Naive thymus-derived CD4-positive, alpha-beta T cell (primary cell): Measurements from ENCODE around the gene VARS1. TPM values are rescaled to one million over a fixed set of nuclear protein-coding genes. Genes with fewer than 3 reads are reported as not detected.
A peak's percentile ranks its signal among the peaks of the same experiment; 100 is the strongest.
"Not testable (repeated sequence)": the region's sequence is repeated elsewhere in the genome, so short reads cannot be mapped to it uniquely, and the experiment has no call there.

Experiments
- ATAC-seq: fragments of 150-1000 bp; cut with Tn5 transposase; 2 replicates; pipeline ENCODE4 v1.10.0; 2021; ENCODE audit warnings: mild to moderate bottlenecking, moderate library complexity
- CTCF ChIA-PET: fragments of 350-600 bp; sonication (Branson Sonifier 250); formaldehyde crosslinking; loops from one replicate; lab custom pipeline; 2021; ENCODE audit warnings: antibody characterized with exemption; lab: Charles Lee
- POLR2A ChIA-PET: fragments of 350-600 bp; sonication (Branson Sonifier 250); formaldehyde crosslinking; loops from one replicate; lab custom pipeline; 2021; ENCODE audit warnings: antibody characterized with exemption, inconsistent platforms; lab: Charles Lee
- DNase-seq, 9 donors: peaks; one replicate each; pipeline versions ENCODE4 v3.0.0 to v3.0.0-alpha.2; 2020 to 2022; ENCODE audit warnings: mixed read lengths in 1 of 9
- H3K27ac ChIP-seq: one replicate; pipeline ENCODE4 v1.7.0; 2013; ENCODE audit warnings: mild to moderate bottlenecking, low read depth, low read length, moderate library complexity
- H3K27me3 ChIP-seq, 2 donors: one replicate each; pipeline ENCODE4 v1.7.0; 2013; ENCODE audit warnings: low read length in 2 of 2, mild to moderate bottlenecking in 2 of 2, moderate library complexity in 2 of 2; ENCODE audit not compliant: control insufficient read depth in 2 of 2, insufficient read depth in 2 of 2
- H3K36me3 ChIP-seq, 3 experiments: 1 replicate in 2 of 3; 2 replicates in 1 of 3; pipeline ENCODE4 v1.7.0; 2013; ENCODE audit warnings: low read length in 3 of 3, mild to moderate bottlenecking in 3 of 3, moderate library complexity in 1 of 3; ENCODE audit not compliant: insufficient read depth in 3 of 3, control insufficient read depth in 2 of 3
- H3K4me1 ChIP-seq, 2 donors: one replicate each; pipeline ENCODE4 v1.7.0; 2013; ENCODE audit warnings: low read length in 2 of 2, mild to moderate bottlenecking in 2 of 2, moderate library complexity in 1 of 2; ENCODE audit not compliant: control insufficient read depth in 2 of 2, insufficient read depth in 2 of 2
- H3K4me3 ChIP-seq: 2 replicates; pipeline ENCODE4 v1.7.0; 2013; ENCODE audit warnings: mild to moderate bottlenecking, low read length
- H3K9me3 ChIP-seq, 3 experiments: 1 replicate in 2 of 3; 2 replicates in 1 of 3; pipeline ENCODE4 v1.7.0; 2013; ENCODE audit warnings: low read length in 3 of 3; ENCODE audit not compliant: control insufficient read depth in 2 of 3
- H3K27ac Mint-ChIP-seq, 9 donors: one replicate each; pipeline ENCODE4 v1.8.0; 2020 to 2022; ENCODE audit warnings: mixed read lengths in 9 of 9, mild to moderate bottlenecking in 8 of 9, moderate library complexity in 5 of 9, inconsistent platforms in 2 of 9
- H3K27me3 Mint-ChIP-seq, 5 donors: one replicate each; pipeline ENCODE4 v1.8.0; 2021 to 2022; ENCODE audit warnings: mixed read lengths in 5 of 5, mild to moderate bottlenecking in 1 of 5
- H3K36me3 Mint-ChIP-seq, 5 donors: one replicate each; pipeline ENCODE4 v1.8.0; 2020 to 2022; ENCODE audit warnings: mixed read lengths in 5 of 5, mild to moderate bottlenecking in 3 of 5, inconsistent platforms in 1 of 5
- H3K4me1 Mint-ChIP-seq, 7 donors: one replicate each; pipeline ENCODE4 v1.8.0; 2020 to 2022; ENCODE audit warnings: mixed read lengths in 7 of 7, mild to moderate bottlenecking in 3 of 7, inconsistent platforms in 1 of 7
- H3K4me3 Mint-ChIP-seq, 10 donors: one replicate each; pipeline ENCODE4 v1.8.0; 2020 to 2022; ENCODE audit warnings: mild to moderate bottlenecking in 10 of 10, mixed read lengths in 10 of 10, moderate library complexity in 6 of 10, inconsistent platforms in 2 of 10
- H3K9me3 Mint-ChIP-seq, 11 donors: one replicate each; pipeline ENCODE4 v1.8.0; 2020 to 2022; ENCODE audit warnings: mixed read lengths in 11 of 11, mild to moderate bottlenecking in 4 of 11, inconsistent platforms in 1 of 11, moderate library complexity in 1 of 11
- intact Hi-C, 2 donors: fragments of 100-400 bp; cut with micrococcal nuclease; formaldehyde crosslinking; loops; one replicate each; pipeline ENCODE4 v1.15.1; 2023
- polyA plus RNA-seq, 2 donors: library from polyadenylated mRNA; unstranded; fragments of 300-500 nt; fragmentation: Illumina TruSeq; gene quantifications; one replicate each; pipeline ENCODE4 v1.2.3, GENCODE V29; 2021
- total RNA-seq, 6 experiments: library from RNA in 5 of 6; stranded (reverse) in 5 of 6; gene quantifications; 1 replicate in 5 of 6; 2 replicates in 1 of 6; pipeline ENCODE4 v1.2.3 and lab custom pipeline; 2021 to 2026

The VARS1 gene
- total and polyA plus RNA-seq, 7 experiments from 2014 or later: 32.2 to 84.2 (median 44.8) TPM

GRCh38 chr6:31815025-31815838, 19.7 kb upstream of the VARS1 start, which contains the start of the genes HSPA1A and HSPA1L:
Gene HSPA1A, plus strand, starts transcription at chr6:31815543. Its CDS starts 214 bp downstream, at chr6:31815757.
Gene HSPA1L, minus strand, starts transcription at chr6:31815283. Its CDS starts 3,311 bp downstream, at chr6:31811972.
- POLR2A ChIA-PET: interaction anchor here (0.5 to 3.0 kb wide), 18 partner anchors 9 to 273 kb away, joined by 3 to 24 read pairs (median 5); partner anchors contain the start of genes ABHD16A, DDAH2, GPANK1 and HSPA1B
- no peaks in the 10 kb centered on the region for H3K9me3 Mint-ChIP-seq
- Histone ChIP-seq H3K4me3 (peak within 1 kb of the TSS; percentile 68), H3K9me3 (no peaks in the 10 kb centered on the region), H3K4me1 (peaks cover 21 to 30% of the 10 kb centered on the region in 2 donors), H3K27me3 (no peaks in the 10 kb centered on the region), H3K27ac (peak within 1 kb of the TSS; percentile 78), H3K36me3 (peaks cover 0 to 19% (median 0%) of the 10 kb centered on the region in 3 experiments)
- peak within 1 kb of the TSS; percentile 85 to 96 (median 94) for H3K4me3 Mint-ChIP-seq
- H3K27me3 Mint-ChIP-seq: no peaks in the 10 kb centered on the region
- peak within 1 kb of the TSS; percentile 86 to 93 (median 90) for H3K27ac Mint-ChIP-seq
- ATAC-seq (peak; percentile 43), DNase-seq (peak in 6 of 9 donors; percentile 32 to 81 (median 42))
- peaks cover 4 to 18% (median 5%) of the 10 kb centered on the region in 5 donors for H3K36me3 Mint-ChIP-seq
- H3K4me1 Mint-ChIP-seq: peaks cover 7 to 44% (median 39%) of the 10 kb centered on the region in 7 donors
- CTCF ChIA-PET: interaction anchor here (0.8 to 1.1 kb wide), 3 partner anchors 12 to 85 kb away, joined by 3 to 6 read pairs (median 4); partner anchors contain the start of gene HSPA1B
- intact Hi-C loops: loop anchor here (2.0 kb wide), 4 partner anchors 18 to 76 kb away; partner anchors contain the start of gene VARS1 (in 1 of the 2)

GRCh38 chr6:31814677-31815024, 19.1 kb upstream of the VARS1 start:
- POLR2A ChIA-PET: interaction anchor here (0.6 to 3.0 kb wide), 16 partner anchors 8 to 234 kb away, joined by 3 to 24 read pairs (median 6); partner anchors contain the start of genes ABHD16A, DDAH2, GPANK1 and HSPA1B
- H3K27me3 ChIP-seq: no peaks in the 10 kb centered on the region
- H3K36me3 ChIP-seq: peaks cover 0 to 22% (median 0%) of the 10 kb centered on the region in 3 experiments
- H3K4me1 ChIP-seq: peaks cover 17 to 27% of the 10 kb centered on the region in 2 donors
- Mint-ChIP-seq H3K27ac (peak overlapping the region; percentile 86 to 93 (median 90)), H3K4me1 (peaks cover 7 to 43% (median 38%) of the 10 kb centered on the region in 7 donors), H3K4me3 (peak overlapping the region; percentile 85 to 96 (median 94)), H3K9me3 (no peaks in the 10 kb centered on the region), H3K36me3 (peaks cover 4 to 20% (median 5%) of the 10 kb centered on the region in 5 donors), H3K27me3 (no peaks in the 10 kb centered on the region)
- intact Hi-C loops: loop anchor here (2.0 kb wide), 4 partner anchors 18 to 76 kb away; partner anchors contain the start of gene VARS1 (in 1 of the 2)
- H3K27ac ChIP-seq: peak overlapping the region; percentile 78
- CTCF ChIA-PET: interaction anchor here (1.0 to 1.6 kb wide), 4 partner anchors 13 to 133 kb away, joined by 3 to 5 read pairs (median 4); partner anchors contain the start of genes HSPA1B, LY6G5C and VARS1
- ATAC-seq (peak; percentile 71), DNase-seq (peak in 6 of 9 donors; percentile 41 to 75 (median 56))
- no peaks in the 10 kb centered on the region for H3K9me3 ChIP-seq
- peak overlapping the region; percentile 68 for H3K4me3 ChIP-seq

- H3K27ac Mint-ChIP-seq: peak overlapping the region in 8 of 9 donors; percentile 63 to 90 (median 77)
- H3K36me3 Mint-ChIP-seq: peaks cover 4 to 19% (median 8%) of the 10 kb centered on the region in 5 donors
- Histone ChIP-seq H3K4me1 (peaks cover 13 to 18% of the 10 kb centered on the region in 2 donors), H3K27ac (peak overlapping the region; percentile 55), H3K36me3 (peaks cover 0 to 22% (median 0%) of the 10 kb centered on the region in 3 experiments), H3K4me3 (no peak overlapping the region), H3K27me3 (no peaks in the 10 kb centered on the region), H3K9me3 (no peaks in the 10 kb centered on the region)
- ChIA-PET POLR2A (interaction anchor here (0.9 to 3.0 kb wide), 10 partner anchors 13 to 149 kb away, joined by 3 to 24 read pairs (median 4); partner anchors contain the start of genes ABHD16A, GPANK1, HSPA1B and LY6G6D), CTCF (interaction anchor here (0.6 to 1.6 kb wide), 5 partner anchors 15 to 164 kb away, joined by 3 to 5 read pairs (median 3); partner anchors contain the start of genes LY6G5C and VARS1)
- DNase-seq (no peak), ATAC-seq (no peak)
- H3K4me1 Mint-ChIP-seq: peaks cover 7 to 44% (median 33%) of the 10 kb centered on the region in 7 donors
- peak overlapping the region in 9 of 10 donors; percentile 70 to 96 (median 94) for H3K4me3 Mint-ChIP-seq
- no peaks in the 10 kb centered on the region for H3K9me3 Mint-ChIP-seq
- intact Hi-C loops: no loop called here
- H3K27me3 Mint-ChIP-seq: no peaks in the 10 kb centered on the region
Measured at GRCh38 chr6:31813465-31813849, 17.9 kb upstream of the VARS1 start.

- Histone ChIP-seq H3K27ac (no peak overlapping the region), H3K27me3 (no peaks in the 10 kb centered on the region), H3K4me1 (peaks cover 7 to 22% of the 10 kb centered on the region in 2 donors), H3K9me3 (no peaks in the 10 kb centered on the region), H3K4me3 (no peak overlapping the region), H3K36me3 (peaks cover 0 to 22% (median 0%) of the 10 kb centered on the region in 3 experiments)
- Mint-ChIP-seq H3K27me3 (no peaks in the 10 kb centered on the region), H3K4me1 (peaks cover 11 to 38% (median 27%) of the 10 kb centered on the region in 7 donors), H3K9me3 (no peaks in the 10 kb centered on the region), H3K4me3 (no peak overlapping the region), H3K36me3 (peaks cover 4 to 19% (median 8%) of the 10 kb centered on the region in 5 donors), H3K27ac (peak overlapping the region in 1 of 9 donors; percentile 8)
- ChIA-PET POLR2A (interaction anchor here (0.6 kb wide), 1 partner anchor 32 kb away, joined by 5 read pairs; no protein-coding TSS in a partner anchor), CTCF (no interaction called here)
- no peak for ATAC-seq
- no peak for DNase-seq
- intact Hi-C loops: no loop called here
Measured at GRCh38 chr6:31811645-31812044, 16.1 kb upstream of the VARS1 start.

- H3K27ac ChIP-seq, H3K9me3 ChIP-seq, H3K27me3 ChIP-seq, DNase-seq, ATAC-seq, intact Hi-C loops, H3K9me3 Mint-ChIP-seq, H3K4me3 Mint-ChIP-seq, CTCF ChIA-PET, H3K27me3 Mint-ChIP-seq, H3K4me3 ChIP-seq: not testable (repeated sequence)
- H3K4me1 ChIP-seq: peaks cover 11 to 27% of the 10 kb centered on the region in 2 donors
- H3K27ac Mint-ChIP-seq: peak overlapping the region in 3 of 9 donors; percentile 38 to 68 (median 59)
- H3K4me1 Mint-ChIP-seq: peaks cover 21 to 51% (median 33%) of the 10 kb centered on the region in 7 donors
- H3K36me3 Mint-ChIP-seq: peaks cover 4 to 19% (median 8%) of the 10 kb centered on the region in 5 donors
- H3K36me3 ChIP-seq: peaks cover 0 to 18% (median 0%) of the 10 kb centered on the region in 3 experiments
- POLR2A ChIA-PET: interaction anchor here (1.2 to 3.4 kb wide), 3 partner anchors 10 to 39 kb away, joined by 3 to 29 read pairs (median 24); partner anchors contain the start of gene HSPA1B
Measured at GRCh38 chr6:31808599-31808998, 13.0 kb upstream of the VARS1 start.
